ENCODE data around the gene PPP1R26. TPM values are rescaled to one million over a fixed set of nuclear protein-coding genes. Genes with fewer than 3 reads are reported as not detected.
A peak's percentile ranks its signal among the peaks of the same experiment; 100 is the strongest.

PPP1R26 gene
- total and polyA plus RNA-seq, 2 of the 4 experiments (the other 2 are of a cell fraction) = 3.8 to 5.6 TPM

DNA sequence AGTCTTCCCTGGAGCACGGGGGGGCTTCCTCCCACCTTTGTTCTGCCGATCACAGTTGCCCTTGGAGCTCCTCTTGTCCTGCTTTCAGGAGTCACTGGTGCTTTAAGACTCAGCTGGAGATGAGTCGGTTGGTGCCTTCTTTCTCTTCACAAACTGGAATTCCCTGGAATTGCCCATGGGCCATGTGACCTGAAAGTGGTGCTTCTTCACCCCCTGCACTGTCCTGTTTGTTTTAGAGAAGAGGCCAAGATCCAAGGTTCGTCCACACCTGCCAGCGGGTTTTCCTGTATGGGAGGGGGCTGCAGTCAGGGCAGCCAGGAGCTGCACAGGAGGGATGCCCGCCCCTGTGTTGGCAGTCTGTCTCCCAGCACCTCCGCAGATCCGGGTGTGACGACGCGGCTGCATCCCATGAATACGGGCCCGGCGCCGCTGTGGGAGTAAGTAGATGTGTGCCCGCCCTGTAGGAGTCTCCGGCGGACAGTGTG is 11.4 kb downstream of the PPP1R26 start:
- dilution Hi-C loops (cut with HindIII; ENCODE audit: low sequenced_read_pairs, unreplicated experiment) = no loop called here
- CTCF ChIA-PET = no interaction called here
- no peak overlapping the region for H3K23ac ChIP-seq (ENCODE audit: low read depth, low read length)

More for the DNA sequence above, 11.4 kb downstream of the PPP1R26 start:
- Histone ChIP-seq H2BK15ac (ENCODE audit: low read depth, low read length) (no peak overlapping the region), H3K9me1 (ENCODE audit: insufficient read depth, low read length) (no peaks in the 10 kb centered on the region; the same call in 1 of the 2 replicates), H2BK20ac (ENCODE audit: low read depth, low read length) (no peak overlapping the region), H4K91ac (ENCODE audit: insufficient read depth, low read depth, low read length) (no peak overlapping the region), H2AK5ac (ENCODE audit: low read depth, low read length) (no peak overlapping the region), H3K9me3 (ENCODE audit: control insufficient read depth, insufficient read depth, low read length) (no peaks in the 10 kb centered on the region), H3K36me3 (ENCODE audit: control insufficient read depth, insufficient read depth, low read length) (peaks cover 16% of the 10 kb centered on the region), H3K27me3 (ENCODE audit: control insufficient read depth, insufficient read depth, low read length) (no peaks in the 10 kb centered on the region), H3K4me1 (ENCODE audit: control insufficient read depth, insufficient read depth, low read length) (no peaks in the 10 kb centered on the region; the same call in 1 of the 2 replicates), H3K56ac (ENCODE audit: extremely low read depth, insufficient read depth, low read length) (no peak overlapping the region), H4K20me1 (ENCODE audit: insufficient read depth, low read length) (no peaks in the 10 kb centered on the region), H3K14ac (replicated peaks; ENCODE audit: low read depth, low read length) (no peak overlapping the region), H3K18ac (ENCODE audit: low read depth, low read length) (no peak overlapping the region), H3K27ac (ENCODE audit: insufficient read depth, low read length) (no peak overlapping the region), H2AFZ (replicated peaks; ENCODE audit: low read length, poor library complexity) (no peak overlapping the region), H3K4me2 (ENCODE audit: low read depth, low read length) (no peak overlapping the region), H3K4me3 (ENCODE audit: insufficient read depth, low read depth, low read length) (no peak overlapping the region), H3K9ac (ENCODE audit: low read depth, low read length) (no peak overlapping the region), H3K4ac (ENCODE audit: low read depth, low read length) (no peak overlapping the region), H4K5ac (ENCODE audit: low read depth, low read length) (no peak overlapping the region), H4K8ac (ENCODE audit: low read depth in 2 of 2, low read length in 2 of 2) (no peak overlapping the region), H2BK5ac (ENCODE audit: low read depth, low read length, poor library complexity, severe bottlenecking) (no peak overlapping the region), H2AK9ac (replicated peaks; ENCODE audit: low read depth, low read length, poor library complexity) (no peak overlapping the region), H3K79me1 (ENCODE audit: low read depth in 1 of 2, low read length in 2 of 2) (no peaks in the 10 kb centered on the region), H2BK120ac (ENCODE audit: low read depth, low read length) (no peak overlapping the region)
- TF ChIP-seq POLR2A (IDR thresholded peaks at IDR 0.05; ENCODE audit: low read depth, low read length) (no peak), CHD1 (IDR thresholded peaks at IDR 0.05; ENCODE audit: low read depth, low read length) (no peak), RCOR1 (IDR thresholded peaks at IDR 0.05; ENCODE audit: insufficient replicate concordance, low read length) (no peak), USF2 (IDR thresholded peaks at IDR 0.05; ENCODE audit: low read depth, low read length) (0 out of 2 replicates have a peak, but pooled peaks have one; percentile 8), MAFK (IDR thresholded peaks at IDR 0.05; ENCODE audit: low read depth, low read length) (no peak), BHLHE40 (IDR thresholded peaks at IDR 0.05; ENCODE audit: low read depth, low read length) (no peak), SMC3 (IDR thresholded peaks at IDR 0.05; ENCODE audit: low read depth, low read length) (no peak)
- intact Hi-C loops (cut with micrococcal nuclease) (no loop called here), in situ Hi-C loops (cut with MboI; ENCODE audit: low sequenced_read_pairs) (no loop called here)
- WGBS, 2 experiments (ENCODE audit: extremely low coverage in 2 of 2, insufficient read length in 1 of 2) = no CpG with 5 or more reads among the region's 18 CpGs
- DNase-seq (no peak), ATAC-seq (ENCODE audit: low read depth) (no peak; the same call in 1 of the 2 replicates)
- POLR2A ChIA-PET (ENCODE audit: unreplicated experiment) = no interaction called here
- no TSS peak for BruUV-seq (replicated peaks)
